Thyroid gland (tissue), 4 donors: Measurements from ENCODE around the gene SORCS2. TPM values are rescaled to one million over a fixed set of nuclear protein-coding genes. Genes with fewer than 3 reads are reported as not detected.

Experiments
- DNase-seq, 2 donors: peaks; one replicate each; pipeline ENCODE4 v3.0.0-alpha.2; 2019
- H3K27ac ChIP-seq, 3 donors: fragments of 200-600 bp; sonication (generic); 1 replicate in 2 of 3; 2 replicates in 1 of 3; pipeline ENCODE4 v1.5.1; 2016 to 2019; ENCODE audit warnings: mild to moderate bottlenecking in 1 of 3, moderate library complexity in 1 of 3
- H3K27me3 ChIP-seq: fragments of 200-600 bp; sonication (generic); one replicate; pipeline ENCODE4 v1.5.1; 2019
- H3K36me3 ChIP-seq, 2 donors: fragments of 200-600 bp; sonication (generic); one replicate each; pipeline ENCODE4 v1.5.1; 2016 to 2019
- H3K4me1 ChIP-seq, 2 donors: fragments of 200-600 bp; sonication (generic); one replicate each; pipeline ENCODE4 v1.5.1; 2017 to 2019
- H3K4me3 ChIP-seq, 3 donors: fragments of 200-600 bp; sonication (generic); replicated peaks in 1 of 3; 1 replicate in 2 of 3; 2 replicates in 1 of 3; pipeline ENCODE4 v1.5.1; 2016; ENCODE audit warnings: mild to moderate bottlenecking in 1 of 3
- H3K9me3 ChIP-seq: fragments of 200-600 bp; sonication (generic); one replicate; pipeline ENCODE4 v1.5.1; 2017
- POLR2A ChIP-seq, 2 donors: fragments of 450-650 bp; IDR thresholded peaks; one replicate each; pipeline ENCODE4 v1.6.1; 2017; ENCODE audit warnings: antibody characterized with exemption in 2 of 2, mild to moderate bottlenecking in 2 of 2, moderate library complexity in 1 of 2
- WGBS, 2 donors: methylation state at CpG; one replicate each; pipeline ENCODE4 v1.1.5; 2017; 5-methylcytosine and 5-hydroxymethylcytosine counted together
- intact Hi-C: fragments of 100-400 bp; cut with DNase I; formaldehyde crosslinking; loops from one replicate; pipeline ENCODE4 v1.15.1; 2023
- total RNA-seq, 4 donors: library from RNA; depleted of rRNA; stranded (reverse); fragments of >200 nt; gene quantifications; one replicate each; pipeline ENCODE4 v1.2.3, GENCODE V29; 2016
- TF ChIP-seq, protein P1 (sequence below), 6 experiments: fragments of 200-600 bp in 3 of 6; fragments of 450-650 bp in 3 of 6; sonication (generic) in 3 of 6; IDR thresholded peaks; one replicate each; pipeline ENCODE4 v1.5.1; 2016 to 2019; ENCODE audit warnings: antibody characterized with exemption in 6 of 6, mild to moderate bottlenecking in 2 of 6, inconsistent platforms in 1 of 6, moderate library complexity in 1 of 6

SORCS2 gene
- total RNA-seq, 4 donors from 2014 or later = 1.7 to 13.6 (median 3.6) TPM

DNA sequence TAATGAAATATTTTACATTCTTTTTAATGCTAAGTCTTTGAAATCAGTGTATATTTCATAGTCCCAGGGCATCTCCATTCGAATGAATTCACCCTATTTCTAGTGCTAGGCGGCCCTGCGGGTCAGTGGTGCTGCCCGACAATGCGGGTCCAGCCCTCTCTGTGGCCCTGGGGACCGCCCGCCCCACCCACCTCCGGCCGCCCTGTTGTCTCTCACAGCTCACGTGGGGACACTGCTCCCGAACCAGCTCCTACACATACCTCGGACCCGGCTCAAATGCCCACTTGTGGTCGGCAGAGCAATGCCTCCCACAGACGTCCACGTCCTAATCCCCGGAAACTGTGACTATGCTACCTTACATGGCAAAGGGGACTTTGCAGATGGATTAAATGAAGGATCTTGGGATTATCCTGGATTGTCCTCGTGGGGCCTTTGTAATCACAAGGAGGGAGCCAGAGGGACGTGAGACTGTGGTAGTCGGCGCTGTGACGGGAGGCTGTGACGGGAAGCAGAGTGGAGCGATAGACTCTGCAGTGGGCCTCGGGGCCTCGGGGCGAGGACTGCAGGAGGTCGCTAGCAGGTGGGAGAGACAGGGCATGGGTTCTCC, 334.7 kb downstream of the SORCS2 start:
- no peak overlapping the region for H3K27ac ChIP-seq
- H3K4me3 ChIP-seq = no peak overlapping the region
- DNase-seq = no peak
- 85 to 88% methylated on average over 27 to 28 of the region's 28 CpGs for WGBS, 2 donors
- no peaks in the 10 kb centered on the region for H3K27me3 ChIP-seq
- H3K4me1 ChIP-seq = no peaks in the 10 kb centered on the region
- intact Hi-C loops = no loop called here
- TF ChIP-seq POLR2A (IDR thresholded peaks at IDR 0.05) = no peak
- TF ChIP-seq, protein P1, sequence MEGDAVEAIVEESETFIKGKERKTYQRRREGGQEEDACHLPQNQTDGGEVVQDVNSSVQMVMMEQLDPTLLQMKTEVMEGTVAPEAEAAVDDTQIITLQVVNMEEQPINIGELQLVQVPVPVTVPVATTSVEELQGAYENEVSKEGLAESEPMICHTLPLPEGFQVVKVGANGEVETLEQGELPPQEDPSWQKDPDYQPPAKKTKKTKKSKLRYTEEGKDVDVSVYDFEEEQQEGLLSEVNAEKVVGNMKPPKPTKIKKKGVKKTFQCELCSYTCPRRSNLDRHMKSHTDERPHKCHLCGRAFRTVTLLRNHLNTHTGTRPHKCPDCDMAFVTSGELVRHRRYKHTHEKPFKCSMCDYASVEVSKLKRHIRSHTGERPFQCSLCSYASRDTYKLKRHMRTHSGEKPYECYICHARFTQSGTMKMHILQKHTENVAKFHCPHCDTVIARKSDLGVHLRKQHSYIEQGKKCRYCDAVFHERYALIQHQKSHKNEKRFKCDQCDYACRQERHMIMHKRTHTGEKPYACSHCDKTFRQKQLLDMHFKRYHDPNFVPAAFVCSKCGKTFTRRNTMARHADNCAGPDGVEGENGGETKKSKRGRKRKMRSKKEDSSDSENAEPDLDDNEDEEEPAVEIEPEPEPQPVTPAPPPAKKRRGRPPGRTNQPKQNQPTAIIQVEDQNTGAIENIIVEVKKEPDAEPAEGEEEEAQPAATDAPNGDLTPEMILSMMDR (IDR thresholded peaks at IDR 0.05) = no peak
- H3K36me3 ChIP-seq = no peaks in the 10 kb centered on the region
- H3K9me3 ChIP-seq = no peaks in the 10 kb centered on the region

DNA sequence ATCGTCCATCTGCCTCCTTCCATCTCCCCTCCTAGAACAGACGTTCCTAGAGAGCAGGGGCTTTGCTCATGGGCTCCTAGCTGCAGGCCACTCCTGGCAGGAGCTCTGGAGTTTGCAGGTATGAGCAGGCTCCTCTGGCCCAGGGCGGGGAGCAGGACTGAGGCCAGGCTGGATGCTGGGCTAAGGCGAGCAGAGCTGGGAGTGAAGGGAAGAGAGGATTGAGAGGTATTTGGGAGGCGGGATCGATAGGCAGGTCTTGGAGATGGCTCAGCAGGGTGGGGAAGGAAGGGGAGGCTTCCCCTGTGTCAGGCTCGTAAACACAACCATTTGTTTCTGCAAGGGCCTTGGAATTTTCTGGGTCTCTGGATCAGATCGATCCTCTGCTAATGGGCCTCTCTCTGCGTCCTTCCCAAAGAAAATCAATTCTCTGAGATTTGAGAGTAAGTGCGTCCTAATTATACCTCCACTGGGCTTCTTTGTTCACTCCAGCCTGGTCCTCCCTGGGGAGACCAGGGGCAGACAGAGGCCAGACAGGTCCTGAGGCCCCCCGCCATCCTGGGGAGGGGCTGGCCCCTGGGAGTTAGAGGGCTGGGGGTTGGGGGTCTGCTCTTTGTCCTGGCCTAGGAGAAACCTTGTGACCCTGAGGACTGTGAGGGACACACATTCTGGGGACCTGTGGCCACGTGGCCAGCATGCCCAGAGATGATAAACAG, 337.2 kb downstream of the SORCS2 start:
- H3K27ac ChIP-seq = no peak overlapping the region
- no peaks in the 10 kb centered on the region for H3K9me3 ChIP-seq
- TF ChIP-seq POLR2A (IDR thresholded peaks at IDR 0.05) = no peak
- TF ChIP-seq, protein P1 (IDR thresholded peaks at IDR 0.05) = no peak
- no peak for DNase-seq
- H3K4me3 ChIP-seq = no peak overlapping the region
- no peaks in the 10 kb centered on the region for H3K4me1 ChIP-seq
- H3K27me3 ChIP-seq = no peaks in the 10 kb centered on the region
- no peaks in the 10 kb centered on the region for H3K36me3 ChIP-seq
- 78 to 81% methylated on average over 12 of the region's 12 CpGs for WGBS, 2 donors
- intact Hi-C loops = no loop called here

DNA sequence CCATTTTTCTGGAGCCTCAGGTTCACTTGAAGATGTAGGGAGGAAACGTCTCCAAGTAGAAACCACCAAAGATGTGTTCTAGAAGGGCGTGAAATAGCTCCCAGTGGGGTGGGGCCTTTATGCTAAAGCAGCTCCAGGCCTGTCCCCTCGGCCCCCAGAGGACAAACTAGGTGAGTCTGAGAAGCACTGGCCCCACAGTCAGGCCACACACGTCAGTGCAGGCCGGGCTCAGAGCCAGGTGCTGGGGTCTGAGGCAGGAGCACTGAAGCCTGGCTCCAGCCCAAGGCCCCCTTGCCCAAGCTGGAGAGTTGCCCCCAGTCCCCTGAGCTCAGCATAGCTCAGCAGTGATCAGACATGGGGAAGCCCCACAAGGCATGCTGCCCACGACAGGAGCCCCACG, 337.7 kb downstream of the SORCS2 start:
- H3K4me1 ChIP-seq = no peaks in the 10 kb centered on the region
- H3K27me3 ChIP-seq = no peaks in the 10 kb centered on the region
- WGBS, 2 donors = 70 to 73% methylated on average over 4 of the region's 7 CpGs
- intact Hi-C loops = no loop called here
- no peak overlapping the region for H3K4me3 ChIP-seq
- H3K9me3 ChIP-seq = no peaks in the 10 kb centered on the region
- no peaks in the 10 kb centered on the region for H3K36me3 ChIP-seq
- H3K27ac ChIP-seq = no peak overlapping the region
- no peak for DNase-seq
- no peak for TF ChIP-seq POLR2A (IDR thresholded peaks at IDR 0.05)
- TF ChIP-seq, protein P1 (IDR thresholded peaks at IDR 0.05) = no peak

DNA sequence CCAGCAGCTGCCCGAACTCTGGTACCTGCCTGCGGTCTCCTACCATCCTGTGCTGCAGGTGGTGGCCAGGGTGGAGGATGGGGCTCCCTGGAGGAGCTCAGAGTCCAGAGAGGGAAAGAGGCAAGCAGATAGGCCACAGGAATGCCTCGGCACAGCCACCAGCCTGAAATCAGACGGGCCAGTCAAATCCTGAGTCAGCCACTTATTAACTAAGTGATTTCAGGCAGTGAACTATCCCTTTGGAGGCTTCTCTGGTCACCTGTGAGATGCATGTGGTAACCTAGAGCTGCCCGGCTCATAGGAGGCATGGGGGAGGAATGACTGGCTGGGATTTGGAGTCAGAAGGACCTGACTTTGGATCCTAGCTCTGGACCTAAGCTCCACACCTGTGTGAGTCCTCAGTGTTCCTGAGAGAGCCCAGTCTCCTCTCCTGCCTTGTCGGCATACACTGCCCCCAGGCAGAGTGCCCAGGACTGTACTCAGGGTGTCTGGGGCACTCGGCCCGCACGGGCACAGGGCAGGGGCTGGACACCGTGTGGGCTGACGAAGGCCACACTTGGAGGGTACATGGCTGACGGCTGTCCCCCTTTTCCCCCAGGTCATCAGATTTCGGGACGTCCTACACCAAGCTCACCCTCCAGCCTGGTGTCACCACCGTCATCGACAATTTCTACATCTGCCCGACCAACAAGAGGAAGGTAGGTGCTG, 338.7 kb downstream of the SORCS2 start:
- H3K27me3 ChIP-seq = no peaks in the 10 kb centered on the region
- TF ChIP-seq, protein P1 (IDR thresholded peaks at IDR 0.05) = no peak
- no peak for TF ChIP-seq POLR2A (IDR thresholded peaks at IDR 0.05)
- no peak overlapping the region for H3K4me3 ChIP-seq
- intact Hi-C loops = no loop called here
- 86 to 89% methylated on average over 13 to 16 of the region's 17 CpGs for WGBS, 2 donors
- no peaks in the 10 kb centered on the region for H3K4me1 ChIP-seq
- no peaks in the 10 kb centered on the region for H3K9me3 ChIP-seq
- H3K27ac ChIP-seq = no peak overlapping the region
- DNase-seq = no peak
- H3K36me3 ChIP-seq = no peaks in the 10 kb centered on the region

DNA sequence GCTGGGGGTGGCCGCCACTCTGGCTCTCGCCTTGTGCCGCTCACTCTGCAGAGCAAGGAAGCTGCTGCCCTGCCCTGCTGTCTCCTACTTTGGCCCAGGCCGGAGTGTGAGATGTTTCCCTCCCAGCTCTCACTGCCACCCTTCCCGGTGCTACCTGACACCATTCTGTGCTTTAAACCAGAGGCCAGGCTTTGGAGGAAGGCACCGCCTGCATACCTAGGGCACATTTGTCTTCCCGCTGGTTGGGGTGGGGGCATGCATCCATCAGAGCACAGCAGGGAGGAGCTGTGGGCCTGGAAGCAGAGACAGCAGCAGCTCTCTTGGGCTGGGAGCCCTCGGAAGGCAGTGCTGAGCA, 339.3 kb downstream of the SORCS2 start:
- Histone ChIP-seq H3K27me3 (no peaks in the 10 kb centered on the region), H3K9me3 (no peaks in the 10 kb centered on the region), H3K4me3 (no peak overlapping the region), H3K36me3 (no peaks in the 10 kb centered on the region), H3K27ac (no peak overlapping the region), H3K4me1 (no peaks in the 10 kb centered on the region)
- DNase-seq = no peak
- intact Hi-C loops = no loop called here
- WGBS, 2 donors = 84 to 86% methylated on average over 8 of the region's 8 CpGs
- TF ChIP-seq POLR2A (IDR thresholded peaks at IDR 0.05) = no peak
